Pons (tissue), 1 donor: Measurements from ENCODE around the gene FOXD4L1.
"Not testable (repeated sequence)": the region's sequence is repeated elsewhere in the genome, so short reads cannot be mapped to it uniquely, and the experiment has no call there.

ENCODE experiments used
- DNase-seq: peaks from one replicate; pipeline ENCODE4 v3.0.0-alpha.2; 2016; ENCODE audit warnings: low spot score

The FOXD4L1 gene

DNA sequence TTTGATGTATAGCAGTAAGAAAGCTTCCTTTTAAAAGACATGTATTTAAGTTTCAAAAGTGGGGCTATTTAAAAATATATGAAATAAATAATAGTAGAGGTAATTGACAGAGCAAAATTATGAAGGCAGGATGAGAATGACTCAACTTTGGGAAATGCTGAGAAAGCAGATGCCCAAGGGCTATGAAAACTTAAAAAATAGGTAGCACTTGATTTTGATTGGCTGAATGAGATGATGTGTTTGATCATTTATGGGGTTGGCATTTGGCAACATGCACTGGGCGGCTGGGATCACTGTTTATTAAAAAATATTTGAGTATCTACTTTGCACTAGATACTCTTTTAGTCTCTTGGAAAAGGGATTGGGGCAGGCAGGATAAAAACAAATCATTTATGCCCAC is 26.5 kb downstream of the FOXD4L1 start:
- not testable (repeated sequence) for DNase-seq

DNA sequence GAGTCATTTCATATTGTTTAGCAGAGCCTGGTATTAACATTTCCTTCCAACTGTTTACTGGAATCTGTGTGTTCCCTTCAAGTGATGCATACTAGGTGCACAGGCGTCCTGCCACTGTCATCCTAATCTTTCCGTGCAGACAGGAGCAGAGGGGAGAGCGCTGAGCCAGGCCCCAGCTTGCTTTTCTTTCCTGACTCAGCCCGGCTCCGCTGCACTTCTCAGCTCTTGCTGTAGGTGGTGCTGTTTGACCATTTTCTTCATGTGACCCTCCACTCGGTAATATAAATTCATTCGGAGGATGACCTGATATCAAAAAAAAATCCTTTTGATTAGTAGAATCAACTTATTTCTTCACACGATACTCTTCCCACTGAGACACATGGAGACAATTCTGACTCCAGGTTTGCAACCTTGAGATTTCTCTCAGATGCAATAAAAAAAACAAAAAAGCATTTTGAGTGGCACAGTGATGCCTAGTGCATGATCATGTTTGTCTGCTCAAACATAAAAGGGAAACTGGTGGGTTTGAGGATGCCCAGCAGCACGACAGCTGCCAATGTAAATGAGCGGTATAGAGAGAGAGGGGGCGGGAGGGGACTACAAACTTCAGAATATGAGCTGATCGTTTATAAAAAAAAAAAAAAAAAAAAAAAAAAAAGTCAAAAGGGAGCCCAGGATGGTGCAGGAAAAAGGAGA is 29.0 kb downstream of the FOXD4L1 start:
- DNase-seq, result not testable (repeated sequence)

DNA sequence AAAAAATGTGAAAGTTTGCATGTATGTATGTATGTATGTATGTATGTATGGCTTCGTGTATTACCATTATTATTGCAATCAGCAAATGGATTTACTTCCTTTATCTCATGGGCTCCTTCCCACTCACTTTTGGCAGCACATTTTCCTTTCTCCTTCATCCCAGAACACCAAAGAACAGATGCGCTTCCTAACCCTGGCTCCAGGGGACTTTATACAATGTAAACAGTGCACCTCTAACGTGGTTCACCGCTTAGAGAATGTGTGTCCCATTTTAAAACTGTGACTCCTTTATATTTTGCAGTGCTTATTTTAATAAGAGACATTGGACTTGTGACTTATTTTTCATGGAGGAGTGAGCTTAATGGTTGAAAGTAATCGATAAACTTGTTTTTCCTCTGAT is 29.7 kb downstream of the FOXD4L1 start:
- not testable (repeated sequence) for DNase-seq

DNA sequence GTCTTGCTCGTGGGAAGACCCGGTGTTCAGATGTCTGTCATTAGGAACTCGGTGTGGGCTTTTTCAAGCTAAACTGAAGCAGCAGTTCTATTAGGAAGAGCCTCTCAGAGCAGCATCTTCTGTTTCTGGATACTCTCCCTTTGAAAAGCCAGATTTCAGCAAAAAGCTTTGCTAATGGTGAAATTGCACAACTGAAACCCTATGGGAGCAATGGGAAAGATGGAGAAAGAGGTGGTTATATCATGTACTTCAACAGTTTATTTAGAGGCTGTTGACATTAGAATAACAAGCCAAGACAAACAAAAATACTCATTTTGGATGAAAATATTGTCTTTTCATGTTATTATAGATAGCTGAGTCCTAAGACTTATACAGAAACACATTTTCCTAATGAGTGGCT is 30.4 kb downstream of the FOXD4L1 start:
- DNase-seq, result not testable (repeated sequence)

DNA sequence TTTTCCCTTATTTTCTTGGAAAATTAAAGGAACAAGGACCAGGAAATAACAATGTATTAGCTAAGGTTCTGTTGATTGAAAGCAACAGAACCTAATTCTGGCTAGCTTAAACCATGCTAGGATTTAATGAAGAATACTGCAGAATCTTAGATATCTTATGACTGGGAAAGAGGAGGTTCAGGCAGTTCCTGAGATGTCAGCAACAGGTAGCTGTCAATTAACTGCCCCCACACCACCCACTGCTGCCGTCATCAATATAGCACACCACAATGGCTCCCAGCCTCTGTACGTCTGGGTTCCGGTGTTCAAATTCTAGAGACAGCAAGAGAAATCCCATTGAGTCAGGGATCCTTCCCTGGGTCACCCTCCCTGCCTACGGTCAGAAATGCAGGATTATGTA is 34.5 kb downstream of the FOXD4L1 start:
- DNase-seq, result not testable (repeated sequence)

DNA sequence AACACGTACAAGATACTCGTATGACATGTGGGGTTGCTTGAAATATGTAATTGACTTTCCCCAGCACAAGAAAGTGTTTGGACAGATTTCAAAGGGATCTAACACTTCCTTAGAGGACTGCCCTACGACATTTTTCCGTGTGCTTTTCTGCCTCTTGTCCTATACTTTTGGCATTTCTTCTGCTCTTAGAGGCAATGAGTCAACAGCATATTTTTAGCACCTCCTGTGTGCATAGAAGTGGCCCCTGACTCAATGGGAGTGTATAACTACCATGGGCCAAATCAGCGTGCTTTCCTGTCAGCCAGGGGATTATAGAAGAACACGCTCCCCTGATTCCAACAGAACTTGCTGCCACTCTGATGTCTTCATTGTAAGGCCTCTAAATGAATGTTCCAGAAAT is 38.1 kb downstream of the FOXD4L1 start:
- DNase-seq, result not testable (repeated sequence)

DNA sequence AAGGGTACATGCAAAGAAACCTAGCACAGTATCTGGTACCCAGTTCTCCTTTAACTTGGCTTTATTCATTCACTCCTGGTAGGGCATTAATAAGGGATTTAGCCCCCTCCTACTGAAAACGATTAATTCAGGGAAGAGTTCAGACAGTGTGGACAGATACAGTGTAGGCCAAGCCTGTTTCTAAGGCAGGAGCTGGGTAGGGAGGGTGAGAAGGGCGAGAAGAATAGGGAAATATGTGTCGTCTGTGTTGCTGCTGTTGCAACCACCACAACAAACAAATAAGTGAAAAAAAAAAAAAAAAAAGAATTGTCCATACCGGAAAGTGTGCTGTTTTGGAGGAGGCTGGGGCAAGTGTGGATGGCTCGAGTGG is 42.4 kb downstream of the FOXD4L1 start:
- DNase-seq, result not testable (repeated sequence)

DNA sequence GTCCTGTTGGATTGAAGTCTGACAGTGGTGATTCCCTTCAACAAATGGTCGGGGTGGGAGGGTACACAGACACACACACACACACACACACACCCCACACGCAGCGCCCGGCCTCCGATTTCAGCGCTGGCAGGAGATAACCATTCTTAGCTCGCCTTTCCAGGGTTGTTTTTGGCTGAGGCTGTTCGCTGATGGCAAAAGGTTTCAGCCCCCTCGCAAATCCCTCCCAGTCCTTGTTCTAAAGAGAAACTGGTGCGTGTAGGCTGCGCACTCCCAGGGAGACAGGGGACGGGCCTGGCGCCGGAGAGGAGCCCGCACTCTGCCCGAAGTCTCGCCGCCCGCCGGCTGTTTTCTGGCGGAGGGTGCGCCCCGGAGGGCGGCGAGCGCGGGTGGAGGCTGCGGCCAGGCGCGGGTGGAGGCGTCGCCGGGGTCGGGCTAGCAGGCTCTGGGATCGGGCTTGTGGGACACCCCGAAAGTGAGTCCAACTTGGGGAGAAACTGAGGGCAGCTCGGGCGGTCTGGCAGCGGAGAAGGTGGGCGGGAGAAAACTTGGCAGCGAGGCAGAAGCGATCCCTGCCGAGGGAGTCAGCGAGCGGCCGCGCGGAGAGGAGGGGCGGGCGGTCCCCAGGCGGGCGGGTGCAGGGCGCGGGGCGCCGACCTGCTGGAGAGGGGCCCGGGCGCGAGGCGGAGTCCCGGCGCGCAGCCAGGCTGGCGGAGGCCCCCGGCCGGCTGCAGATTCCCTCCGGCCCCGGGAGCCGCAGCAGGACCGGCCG is 42.9 kb downstream of the FOXD4L1 start:
- not testable (repeated sequence) for DNase-seq

DNA sequence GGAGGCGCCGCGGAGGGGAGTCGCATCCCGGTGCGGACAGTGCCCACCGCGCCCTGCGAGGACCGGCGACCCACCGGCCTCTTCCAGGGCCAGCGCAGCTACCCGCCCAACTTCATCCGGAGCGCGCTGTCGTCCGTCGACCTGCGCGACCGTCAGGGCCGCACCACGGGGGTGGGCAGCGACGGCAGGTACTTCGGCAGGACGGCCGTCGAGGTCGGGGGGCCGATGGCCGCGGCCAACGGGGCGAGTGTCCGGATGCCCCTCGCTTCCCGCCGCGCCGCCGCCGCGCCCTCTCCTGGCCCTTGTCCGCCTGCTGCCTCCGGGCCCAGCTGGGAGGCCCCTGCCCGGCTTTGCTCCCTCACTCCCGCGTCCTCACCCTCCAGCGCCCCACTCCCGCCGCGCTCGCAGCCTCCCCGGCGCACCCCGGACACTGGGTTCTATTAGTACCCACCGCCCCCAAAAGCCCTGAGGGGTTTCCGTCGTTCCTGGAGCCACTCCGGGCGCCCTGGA is 43.6 kb downstream of the FOXD4L1 start:
- not testable (repeated sequence) for DNase-seq

DNA sequence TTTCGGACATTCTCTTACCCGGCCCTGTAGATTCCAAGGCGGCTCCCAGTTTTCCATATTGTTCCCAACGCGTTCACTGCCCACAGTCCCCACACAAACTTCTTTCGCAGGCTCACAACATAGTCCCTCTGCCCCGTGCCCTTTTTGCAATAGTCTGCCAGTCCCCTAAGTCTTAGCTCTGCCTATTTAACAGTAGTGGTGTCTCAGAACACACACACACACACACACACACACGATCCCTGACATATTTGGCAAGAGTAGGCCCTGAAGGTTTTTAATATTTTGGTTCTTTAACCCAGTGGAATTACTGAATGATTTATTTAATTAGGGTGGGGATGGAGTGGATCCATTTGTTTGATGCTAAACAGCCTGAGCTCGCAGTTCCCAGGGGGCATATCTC is 44.1 kb downstream of the FOXD4L1 start:
- DNase-seq, result not testable (repeated sequence)
